Measurements from ENCODE around the gene CPLX1.

The CPLX1 gene

GRCh38 chr4:829291-829690 lies 3.4 kb upstream of the CPLX1 start:
- Histone ChIP-seq H4K20me1 (ENCODE audit: insufficient read depth) (no peaks in the 10 kb centered on the region), H3K4me3 (IDR thresholded peaks at IDR 0.05; ENCODE audit: insufficient read depth, low read depth, low read length) (no peak overlapping the region), H3K36me3 (ENCODE audit: insufficient read depth) (no peaks in the 10 kb centered on the region), H3K4me2 (no peak overlapping the region), H3K79me2 (ENCODE audit: insufficient read depth, low read depth) (no peaks in the 10 kb centered on the region), H2AFZ (ENCODE audit: low read depth) (no peak overlapping the region), H3K27me3 (ENCODE audit: insufficient read depth, low read depth) (no peaks in the 10 kb centered on the region), H3K4me1 (ENCODE audit: low read depth, poor library complexity, severe bottlenecking) (no peaks in the 10 kb centered on the region), H3K27ac (no peak overlapping the region), H3K9ac (no peak overlapping the region)
- no peak for TF ChIP-seq CTCF (conservative IDR thresholded peaks at IDR 0.05; ENCODE audit: low read depth, low read length)

GRCh38 chr4:828641-829271 lies 2.8 kb upstream of the CPLX1 start:
- no peaks in the 10 kb centered on the region for H3K27me3 ChIP-seq (ENCODE audit: insufficient read depth, low read depth)
- no peaks in the 10 kb centered on the region for H3K79me2 ChIP-seq (ENCODE audit: insufficient read depth, low read depth)
- no peaks in the 10 kb centered on the region for H4K20me1 ChIP-seq (ENCODE audit: insufficient read depth)
- H3K27ac ChIP-seq, result no peak overlapping the region
- no peak for TF ChIP-seq CTCF (conservative IDR thresholded peaks at IDR 0.05; ENCODE audit: low read depth, low read length)
- H3K4me3 ChIP-seq (IDR thresholded peaks at IDR 0.05; ENCODE audit: insufficient read depth, low read depth, low read length), result no peak overlapping the region
- no peak overlapping the region for H3K4me2 ChIP-seq
- no peak overlapping the region for H3K9ac ChIP-seq
- no peaks in the 10 kb centered on the region for H3K36me3 ChIP-seq (ENCODE audit: insufficient read depth)
- no peaks in the 10 kb centered on the region for H3K4me1 ChIP-seq (ENCODE audit: low read depth, poor library complexity, severe bottlenecking)
- no peak overlapping the region for H2AFZ ChIP-seq (ENCODE audit: low read depth)

GRCh38 chr4:827209-828081 lies 1.5 kb upstream of the CPLX1 start:
- Histone ChIP-seq H3K79me2 (ENCODE audit: insufficient read depth, low read depth) (no peaks in the 10 kb centered on the region), H3K4me1 (ENCODE audit: low read depth, poor library complexity, severe bottlenecking) (no peaks in the 10 kb centered on the region), H3K4me3 (IDR thresholded peaks at IDR 0.05; ENCODE audit: insufficient read depth, low read depth, low read length) (no peak overlapping the region), H3K9ac (no peak overlapping the region), H3K27ac (no peak overlapping the region), H3K36me3 (ENCODE audit: insufficient read depth) (no peaks in the 10 kb centered on the region), H4K20me1 (ENCODE audit: insufficient read depth) (no peaks in the 10 kb centered on the region), H2AFZ (ENCODE audit: low read depth) (no peak overlapping the region), H3K4me2 (no peak overlapping the region), H3K27me3 (ENCODE audit: insufficient read depth, low read depth) (no peaks in the 10 kb centered on the region)
- TF ChIP-seq CTCF (conservative IDR thresholded peaks at IDR 0.05; ENCODE audit: low read depth, low read length), result no peak

GRCh38 chr4:826508-827208 lies 729 bp upstream of the CPLX1 start:
- Histone ChIP-seq H3K4me1 (ENCODE audit: low read depth, poor library complexity, severe bottlenecking) (no peaks in the 10 kb centered on the region), H3K27me3 (ENCODE audit: insufficient read depth, low read depth) (no peaks in the 10 kb centered on the region), H3K36me3 (ENCODE audit: insufficient read depth) (no peaks in the 10 kb centered on the region), H3K27ac (no peak overlapping the region), H3K4me3 (IDR thresholded peaks at IDR 0.05; ENCODE audit: insufficient read depth, low read depth, low read length) (no peak overlapping the region), H4K20me1 (ENCODE audit: insufficient read depth) (no peaks in the 10 kb centered on the region), H2AFZ (ENCODE audit: low read depth) (no peak overlapping the region), H3K4me2 (no peak overlapping the region), H3K79me2 (ENCODE audit: insufficient read depth, low read depth) (no peaks in the 10 kb centered on the region), H3K9ac (no peak overlapping the region)
- no peak for TF ChIP-seq CTCF (conservative IDR thresholded peaks at IDR 0.05; ENCODE audit: low read depth, low read length)
